Hepatocyte (in vitro differentiated cells): ENCODE results near the gene TCF12.

ENCODE experiments used
- CTCF ChIP-seq: fragments of 200-600 bp; sonication (generic); IDR thresholded peaks from 2 replicates; pipeline ENCODE4 v1.5.1; 2016; ENCODE audit warnings: antibody characterized with exemption, mild to moderate bottlenecking; ENCODE audit not compliant: poor library complexity
- EZH2 ChIP-seq: fragments of 200-600 bp; sonication (generic); IDR thresholded peaks from 2 replicates; pipeline ENCODE4 v1.6.1; 2016; ENCODE audit warnings: antibody characterized with exemption, mild to moderate bottlenecking, borderline replicate concordance
- EZH2phosphoT487 ChIP-seq: fragments of 200-600 bp; sonication (generic); IDR thresholded peaks from one replicate; pipeline ENCODE4 v1.6.1; 2018; ENCODE audit warnings: antibody characterized with exemption, mild to moderate bottlenecking, low read depth, moderate library complexity; ENCODE audit not compliant: unreplicated experiment, severe bottlenecking

GRCh38 chr15:57094321-57095257 lies 176.1 kb downstream of the TCF12 start:
- TF ChIP-seq CTCF: no peak
- TF ChIP-seq EZH2: no peak
- TF ChIP-seq EZH2phosphoT487: no peak
